Upper lobe of left lung (tissue), 4 donors: Measurements from ENCODE around the gene MT1G.

ENCODE experiments used
- CTCF ChIP-seq, 6 experiments: fragments of 450-650 bp in 4 of 6; fragments of 200-600 bp in 2 of 6; sonication (generic) in 2 of 6; IDR thresholded peaks; one replicate each; pipeline ENCODE4 v1.5.1; 2016 to 2019; ENCODE audit warnings: antibody characterized with exemption in 6 of 6
- EP300 ChIP-seq, 4 donors: sonication (generic); formaldehyde crosslinking; IDR thresholded peaks; one replicate each; pipeline ENCODE4 v1.5.1; 2017; ENCODE audit warnings: antibody characterized with exemption in 4 of 4, control low read depth in 2 of 4
- POLR2A ChIP-seq, 4 donors: fragments of 450-650 bp; IDR thresholded peaks; one replicate each; pipeline ENCODE4 v1.5.1; 2016 to 2017; ENCODE audit warnings: antibody characterized with exemption in 4 of 4, mild to moderate bottlenecking in 2 of 4
- POLR2AphosphoS5 ChIP-seq, 2 donors: sonication (generic); formaldehyde crosslinking; IDR thresholded peaks; one replicate each; pipeline ENCODE4 v1.5.1; 2017; ENCODE audit warnings: antibody characterized with exemption in 2 of 2

GRCh38 chr16:56670620-56670934, 2.7 kb upstream of the MT1G start:
- no peak for TF ChIP-seq CTCF (IDR thresholded peaks at IDR 0.05)
- TF ChIP-seq EP300 (IDR thresholded peaks at IDR 0.05), result no peak
- TF ChIP-seq POLR2A (IDR thresholded peaks at IDR 0.05), result no peak
- no peak for TF ChIP-seq POLR2AphosphoS5 (IDR thresholded peaks at IDR 0.05)
